GM21381 (cell line): Measurements from ENCODE around the gene ATP11A.
"Not testable (repeated sequence)": the region's sequence is repeated elsewhere in the genome, so short reads cannot be mapped to it uniquely, and the experiment has no call there.

Experiments used
- ATAC-seq: cut with Tn5 transposase; IDR thresholded peaks from one replicate; pipeline ENCODE4 v1.9.1; 2021; ENCODE audit warnings: mild to moderate bottlenecking, moderate library complexity; ENCODE audit not compliant: unreplicated experiment

Gene ATP11A

GRCh38 chr13:112873851-112874750 lies 184.3 kb downstream of the ATP11A start:
- peak; percentile 81 for ATAC-seq

GRCh38 chr13:112874751-112875300 lies 185.0 kb downstream of the ATP11A start:
- ATAC-seq, result no peak

- ATAC-seq, result no peak
Observed at GRCh38 chr13:112875627-112876026, 185.8 kb downstream of the ATP11A start.

DNA sequence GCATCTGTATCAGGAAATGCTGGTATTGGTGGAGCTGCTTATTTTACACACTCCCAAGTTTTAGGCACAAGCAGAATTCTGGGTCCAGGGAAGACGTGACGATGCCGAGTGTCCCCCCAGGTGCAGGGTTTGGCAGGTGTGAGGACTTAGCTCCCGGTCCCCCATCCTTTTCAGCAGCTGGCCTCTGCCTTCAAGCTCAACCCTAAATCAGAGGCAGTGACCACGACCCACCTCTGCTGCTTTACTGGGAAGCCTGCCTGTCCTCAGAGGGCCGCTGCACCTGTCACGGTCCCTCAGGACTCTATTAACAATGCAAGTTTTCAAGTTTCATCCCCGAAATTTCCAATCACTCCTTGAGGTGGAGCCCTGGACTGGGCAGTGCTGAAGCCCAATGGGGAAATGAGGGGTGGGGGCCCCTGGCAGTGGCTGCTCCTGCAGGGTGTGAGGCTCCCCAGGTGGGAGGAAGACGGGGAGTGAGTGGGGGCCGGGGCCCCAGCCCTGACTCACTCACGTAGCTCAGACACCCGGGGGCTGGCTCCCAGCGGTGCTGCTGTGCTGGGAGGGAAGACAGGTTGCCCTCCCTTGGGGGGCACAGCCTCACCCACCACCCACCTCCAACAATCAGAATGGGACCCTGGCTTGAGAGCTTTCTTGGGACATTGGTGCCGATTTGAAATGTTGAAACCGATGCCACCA lies 186.6 kb downstream of the ATP11A start:
- ATAC-seq, result no peak

DNA sequence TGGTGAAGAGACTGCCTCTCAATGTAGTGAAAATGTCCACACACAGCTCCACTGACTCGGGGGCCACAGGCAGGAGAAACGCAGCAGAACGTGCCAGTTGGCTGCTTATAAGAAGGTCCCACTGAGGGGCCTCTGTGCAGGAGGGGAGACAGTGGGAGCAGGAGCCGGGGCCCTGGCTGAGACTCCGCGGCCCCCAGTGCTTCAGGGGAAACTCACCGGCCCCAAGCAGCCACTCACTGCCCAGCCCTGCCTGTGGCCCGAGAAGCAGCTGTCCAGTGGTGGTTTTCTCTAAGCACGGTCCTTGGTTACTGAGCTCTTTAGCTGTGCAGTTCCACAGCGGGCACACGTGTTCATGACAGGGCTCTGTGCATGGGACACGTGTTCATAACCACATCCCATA lies 187.2 kb downstream of the ATP11A start:
- no peak for ATAC-seq

DNA sequence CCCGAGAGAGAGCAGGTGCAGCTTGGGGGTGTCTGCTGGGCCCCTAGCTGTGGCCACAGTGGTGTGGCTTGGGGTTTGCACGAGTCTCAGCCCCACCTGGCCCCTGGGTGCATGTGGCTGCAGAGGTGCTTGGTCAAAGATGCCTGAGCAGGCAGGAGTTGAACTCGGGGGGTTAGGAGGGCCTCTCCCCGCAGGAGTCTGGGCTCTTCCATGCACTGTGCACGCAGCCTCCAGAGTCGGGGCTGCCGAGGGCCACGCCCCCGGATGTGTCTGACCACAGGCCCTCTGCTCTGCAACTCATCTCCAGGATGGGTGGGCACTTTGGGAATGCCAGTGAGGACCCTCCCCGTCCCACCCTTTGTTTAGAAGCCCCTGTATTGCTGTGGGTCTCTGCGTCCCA lies 187.7 kb downstream of the ATP11A start:
- ATAC-seq, result no peak

GRCh38 chr13:112877976-112878955 lies 188.4 kb downstream of the ATP11A start:
- no peak for ATAC-seq

- no peak for ATAC-seq
Observed at GRCh38 chr13:112879283-112879833, 189.5 kb downstream of the ATP11A start.

GRCh38 chr13:112880221-112880641 lies 190.4 kb downstream of the ATP11A start:
- ATAC-seq, result no peak

DNA sequence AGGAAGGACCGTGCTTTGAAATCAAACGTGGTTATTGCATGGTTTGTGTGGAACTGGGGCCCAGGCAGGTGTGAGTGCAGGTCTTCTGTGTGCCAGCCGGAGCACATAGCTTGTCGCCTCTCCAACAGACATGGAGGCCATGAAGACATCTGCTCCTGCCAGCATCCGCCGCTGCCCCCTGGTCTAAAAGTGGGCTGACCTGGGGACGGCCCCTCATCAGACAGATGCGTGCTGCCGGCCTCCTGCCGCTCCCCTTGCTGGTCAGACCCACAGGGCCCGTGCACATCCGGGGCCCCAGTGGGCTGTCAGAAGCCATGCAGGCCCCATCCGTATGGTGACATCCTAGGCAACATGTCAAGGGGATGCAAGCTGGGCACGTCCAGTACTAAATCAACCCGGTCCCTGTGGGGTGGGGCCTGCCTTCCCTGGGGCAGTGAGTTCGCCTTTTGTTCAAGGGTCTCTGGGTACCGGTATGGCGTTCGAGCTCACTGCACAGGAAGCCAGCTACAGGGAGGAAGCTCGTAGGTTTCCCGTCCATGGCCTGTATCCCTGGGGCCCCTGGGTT lies 191.2 kb downstream of the ATP11A start:
- no peak for ATAC-seq

GRCh38 chr13:112881656-112882554 lies 192.1 kb downstream of the ATP11A start:
- no peak for ATAC-seq

GRCh38 chr13:112882555-112883024 lies 192.8 kb downstream of the ATP11A start:
- no peak for ATAC-seq

DNA sequence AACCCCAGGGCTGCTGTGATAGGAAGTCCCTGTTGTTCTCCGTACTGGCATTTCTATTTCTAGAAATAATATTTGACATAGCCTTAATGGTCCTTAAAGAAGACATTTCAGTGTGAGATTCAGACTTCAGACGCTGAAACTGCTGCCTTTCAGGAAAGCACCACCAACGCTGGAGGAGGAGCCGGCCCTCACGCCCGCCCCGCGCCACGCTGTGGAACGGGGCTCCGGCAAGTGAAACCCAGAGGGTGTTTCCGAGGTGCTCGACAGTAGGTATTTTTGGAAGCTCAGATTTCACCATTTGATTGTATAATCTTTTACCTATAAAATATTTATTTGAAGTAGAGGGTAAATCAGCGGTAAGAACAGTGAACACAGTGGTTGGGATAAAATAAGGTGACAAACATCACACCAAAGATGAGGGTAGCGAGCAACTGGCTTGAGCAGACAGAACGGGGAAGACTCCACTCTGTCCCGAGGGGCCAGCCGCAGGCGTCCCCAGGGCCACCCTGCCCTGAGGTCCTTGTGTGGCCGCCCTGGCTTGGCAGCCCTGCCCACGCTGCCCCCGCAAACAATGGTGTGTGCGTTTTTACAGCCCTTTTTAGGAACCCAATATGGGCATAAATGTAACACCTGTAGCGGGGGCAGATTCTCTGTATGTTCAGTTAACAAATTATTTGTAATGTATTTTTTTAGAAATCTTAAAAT lies 193.6 kb downstream of the ATP11A start:
- ATAC-seq, result no peak

- not testable (repeated sequence) for ATAC-seq
Observed at GRCh38 chr13:112884700-112885099, 194.9 kb downstream of the ATP11A start.

- ATAC-seq, result no peak
Observed at GRCh38 chr13:112885242-112885781, 195.5 kb downstream of the ATP11A start.

- ATAC-seq, result no peak
Observed at GRCh38 chr13:112885782-112886268, 196.0 kb downstream of the ATP11A start.

DNA sequence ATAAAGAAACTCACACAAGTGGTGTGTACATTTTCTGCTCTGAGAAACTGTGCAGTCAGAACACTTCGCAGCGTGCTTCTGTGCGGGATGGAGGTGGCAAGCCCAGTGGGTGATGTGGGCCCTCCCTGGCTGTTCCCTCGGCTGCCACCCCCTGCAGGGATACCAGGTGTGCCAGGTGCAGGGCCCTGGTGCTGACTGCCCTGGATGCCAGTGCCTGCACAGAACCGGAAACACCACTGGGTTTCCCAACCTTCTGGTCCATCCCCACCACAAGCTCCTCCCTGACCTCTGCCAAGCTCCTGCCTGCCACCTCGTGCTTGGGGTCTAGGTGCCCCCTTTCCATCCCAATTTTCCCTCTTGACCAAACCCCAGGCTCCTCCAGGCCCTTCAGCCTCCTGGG lies 197.3 kb downstream of the ATP11A start:
- no peak for ATAC-seq

DNA sequence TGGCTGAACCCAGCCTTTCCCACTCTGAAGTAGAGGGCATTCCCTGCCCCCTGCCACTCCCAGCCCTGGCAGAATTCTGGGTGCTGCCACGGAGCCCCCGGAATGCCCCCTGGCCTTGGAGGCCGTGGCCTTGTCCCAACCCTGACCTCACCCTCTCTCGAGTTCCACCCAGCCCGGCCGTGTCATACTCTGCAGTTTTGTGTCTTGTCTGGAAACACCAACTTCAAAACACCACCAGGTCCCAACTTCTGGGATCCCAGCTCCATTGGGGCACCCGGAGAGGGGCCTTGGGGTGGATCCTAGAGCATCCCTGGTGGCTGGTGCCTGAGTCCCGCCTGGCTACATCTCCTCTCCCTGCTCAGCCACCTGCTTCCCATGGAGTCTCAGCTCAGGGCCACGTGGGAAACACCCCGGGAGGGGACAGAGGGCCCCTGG lies 197.7 kb downstream of the ATP11A start:
- no peak for ATAC-seq
